Transverse colon (tissue), 4 donors: ENCODE measurements around the gene ADGRL2.

Experiments used
- CTCF ChIP-seq, 5 experiments: fragments of 200-600 bp in 3 of 5; fragments of 450-650 bp in 2 of 5; sonication (generic) in 3 of 5; IDR thresholded peaks; 1 replicate in 2 of 5; 2 replicates in 3 of 5; pipeline ENCODE4 v1.5.1; 2016 to 2017; ENCODE audit warnings: antibody characterized with exemption in 5 of 5, inconsistent platforms in 3 of 5, mild to moderate bottlenecking in 2 of 5, moderate library complexity in 1 of 5
- POLR2A ChIP-seq: fragments of 450-650 bp; IDR thresholded peaks from one replicate; pipeline ENCODE4 v1.6.1; 2016; ENCODE audit warnings: antibody characterized with exemption, mild to moderate bottlenecking, moderate library complexity
- POLR2AphosphoS5 ChIP-seq, 3 donors: sonication (generic); formaldehyde crosslinking; IDR thresholded peaks; one replicate each; pipeline ENCODE4 v1.6.1; 2016; ENCODE audit warnings: antibody characterized with exemption in 3 of 3

GRCh38 chr1:81841795-81842194 is 41.1 kb downstream of the ADGRL2 start:
- no peak for TF ChIP-seq CTCF (IDR thresholded peaks at IDR 0.05)
- TF ChIP-seq POLR2AphosphoS5 (IDR thresholded peaks at IDR 0.05) = no peak
- TF ChIP-seq POLR2A = no peak
